ENCODE results near the gene STEEP1. TPM values are rescaled to one million over a fixed set of nuclear protein-coding genes. Genes with fewer than 3 reads are reported as not detected.
A peak's percentile ranks its signal among the peaks of the same experiment; 100 is the strongest.

The STEEP1 gene
- total and polyA plus RNA-seq, 2 of the 13 experiments (the other 11 are each of a cell fraction or from before 2014, with no cell fraction given): 7.7 to 23.1 TPM

DNA sequence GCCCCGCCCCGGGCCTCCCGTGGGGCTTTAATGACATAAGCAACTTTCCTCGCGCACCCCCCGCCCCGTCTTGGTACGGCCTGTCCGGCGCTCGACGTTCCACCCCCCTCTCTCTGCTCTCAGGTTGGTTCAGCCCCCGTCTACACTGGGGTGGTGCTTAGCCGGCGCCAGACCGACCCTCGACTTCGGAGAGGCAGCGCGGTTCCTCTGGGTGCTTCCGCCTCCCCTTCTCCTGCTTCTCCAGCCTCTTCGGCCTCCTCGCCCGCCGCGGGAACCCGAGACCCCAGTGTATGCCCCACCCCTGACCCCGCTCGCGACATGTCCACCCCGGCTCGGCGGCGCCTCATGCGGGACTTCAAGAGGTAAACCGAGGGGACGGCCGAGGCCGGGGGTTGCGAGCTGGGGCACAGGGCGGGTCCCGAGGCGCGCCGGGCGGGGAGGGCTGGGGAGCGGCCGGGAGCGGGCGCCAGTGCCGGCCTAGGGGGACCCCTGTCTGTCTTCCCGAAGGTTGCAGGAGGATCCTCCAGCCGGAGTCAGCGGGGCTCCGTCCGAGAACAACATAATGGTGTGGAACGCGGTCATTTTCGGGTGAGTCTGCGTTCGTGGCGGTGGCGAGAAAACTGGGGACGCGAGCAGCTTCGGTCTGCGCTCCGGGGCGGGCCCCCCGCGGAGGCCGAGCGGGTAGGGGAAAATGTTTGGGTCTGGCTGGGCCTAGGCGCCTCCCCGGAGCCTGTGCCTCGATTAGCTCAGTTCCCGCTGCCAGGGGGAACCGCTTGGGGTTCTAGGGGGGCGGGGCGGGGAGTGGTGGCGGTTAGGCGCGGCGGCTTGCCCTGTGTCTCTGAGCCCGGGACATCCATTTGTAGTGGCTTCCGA is 9.4 kb upstream of the STEEP1 start, which contains the start of gene UBE2A (continued):
- TF ChIP-seq MAFK (conservative IDR thresholded peaks at IDR 0.05 in 1 of 2, IDR thresholded peaks at IDR 0.05 in 1 of 2; ENCODE audit: low read length in 2 of 2) (no peak), JARID2 (CRISPR knock-in tag; IDR thresholded peaks at IDR 0.05; ENCODE audit: insufficient replicate concordance) (no peak), ZNF543 (CRISPR knock-in tag; IDR thresholded peaks at IDR 0.05) (no peak), RAD51 (IDR thresholded peaks at IDR 0.05; ENCODE audit: borderline replicate concordance) (no peak), ZNF335 (CRISPR knock-in tag; IDR thresholded peaks at IDR 0.05) (no peak), FOXJ3 (CRISPR knock-in tag; IDR thresholded peaks at IDR 0.05; ENCODE audit: borderline replicate concordance) (no peak), ATRX (CRISPR knock-in tag; IDR thresholded peaks at IDR 0.05; ENCODE audit: borderline replicate concordance) (no peak), ZNF781 (CRISPR knock-in tag; IDR thresholded peaks at IDR 0.05; ENCODE audit: borderline replicate concordance, not compliant biosample characterization) (no peak), TFAP4 (IDR thresholded peaks at IDR 0.05; ENCODE audit: borderline replicate concordance, low read depth) (no peak), KDM5A (IDR thresholded peaks at IDR 0.05; ENCODE audit: borderline replicate concordance, low read length) (no peak), TBX2 (CRISPR knock-in tag; IDR thresholded peaks at IDR 0.05; ENCODE audit: borderline replicate concordance) (no peak; the same call in 1 of the 2 replicates), NCOA2 (CRISPR knock-in tag; IDR thresholded peaks at IDR 0.05) (no peak)
- TF ChIP-seq, protein P1, sequence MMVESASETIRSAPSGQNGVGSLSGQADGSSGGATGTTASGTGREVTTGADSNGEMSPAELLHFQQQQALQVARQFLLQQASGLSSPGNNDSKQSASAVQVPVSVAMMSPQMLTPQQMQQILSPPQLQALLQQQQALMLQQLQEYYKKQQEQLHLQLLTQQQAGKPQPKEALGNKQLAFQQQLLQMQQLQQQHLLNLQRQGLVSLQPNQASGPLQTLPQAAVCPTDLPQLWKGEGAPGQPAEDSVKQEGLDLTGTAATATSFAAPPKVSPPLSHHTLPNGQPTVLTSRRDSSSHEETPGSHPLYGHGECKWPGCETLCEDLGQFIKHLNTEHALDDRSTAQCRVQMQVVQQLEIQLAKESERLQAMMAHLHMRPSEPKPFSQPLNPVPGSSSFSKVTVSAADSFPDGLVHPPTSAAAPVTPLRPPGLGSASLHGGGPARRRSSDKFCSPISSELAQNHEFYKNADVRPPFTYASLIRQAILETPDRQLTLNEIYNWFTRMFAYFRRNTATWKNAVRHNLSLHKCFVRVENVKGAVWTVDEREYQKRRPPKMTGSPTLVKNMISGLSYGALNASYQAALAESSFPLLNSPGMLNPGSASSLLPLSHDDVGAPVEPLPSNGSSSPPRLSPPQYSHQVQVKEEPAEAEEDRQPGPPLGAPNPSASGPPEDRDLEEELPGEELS (CRISPR knock-in tag; IDR thresholded peaks at IDR 0.05): 0 out of 2 replicates have a peak, but pooled peaks have one; percentile 15
- TF ChIP-seq, protein P2, sequence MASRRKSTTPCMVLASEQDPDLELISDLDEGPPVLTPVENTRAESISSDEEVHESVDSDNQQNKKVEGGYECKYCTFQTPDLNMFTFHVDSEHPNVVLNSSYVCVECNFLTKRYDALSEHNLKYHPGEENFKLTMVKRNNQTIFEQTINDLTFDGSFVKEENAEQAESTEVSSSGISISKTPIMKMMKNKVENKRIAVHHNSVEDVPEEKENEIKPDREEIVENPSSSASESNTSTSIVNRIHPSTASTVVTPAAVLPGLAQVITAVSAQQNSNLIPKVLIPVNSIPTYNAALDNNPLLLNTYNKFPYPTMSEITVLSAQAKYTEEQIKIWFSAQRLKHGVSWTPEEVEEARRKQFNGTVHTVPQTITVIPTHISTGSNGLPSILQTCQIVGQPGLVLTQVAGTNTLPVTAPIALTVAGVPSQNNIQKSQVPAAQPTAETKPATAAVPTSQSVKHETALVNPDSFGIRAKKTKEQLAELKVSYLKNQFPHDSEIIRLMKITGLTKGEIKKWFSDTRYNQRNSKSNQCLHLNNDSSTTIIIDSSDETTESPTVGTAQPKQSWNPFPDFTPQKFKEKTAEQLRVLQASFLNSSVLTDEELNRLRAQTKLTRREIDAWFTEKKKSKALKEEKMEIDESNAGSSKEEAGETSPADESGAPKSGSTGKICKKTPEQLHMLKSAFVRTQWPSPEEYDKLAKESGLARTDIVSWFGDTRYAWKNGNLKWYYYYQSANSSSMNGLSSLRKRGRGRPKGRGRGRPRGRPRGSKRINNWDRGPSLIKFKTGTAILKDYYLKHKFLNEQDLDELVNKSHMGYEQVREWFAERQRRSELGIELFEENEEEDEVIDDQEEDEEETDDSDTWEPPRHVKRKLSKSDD (CRISPR knock-in tag; IDR thresholded peaks at IDR 0.05; ENCODE audit: low read depth): no peak
- TF ChIP-seq, protein P3, sequence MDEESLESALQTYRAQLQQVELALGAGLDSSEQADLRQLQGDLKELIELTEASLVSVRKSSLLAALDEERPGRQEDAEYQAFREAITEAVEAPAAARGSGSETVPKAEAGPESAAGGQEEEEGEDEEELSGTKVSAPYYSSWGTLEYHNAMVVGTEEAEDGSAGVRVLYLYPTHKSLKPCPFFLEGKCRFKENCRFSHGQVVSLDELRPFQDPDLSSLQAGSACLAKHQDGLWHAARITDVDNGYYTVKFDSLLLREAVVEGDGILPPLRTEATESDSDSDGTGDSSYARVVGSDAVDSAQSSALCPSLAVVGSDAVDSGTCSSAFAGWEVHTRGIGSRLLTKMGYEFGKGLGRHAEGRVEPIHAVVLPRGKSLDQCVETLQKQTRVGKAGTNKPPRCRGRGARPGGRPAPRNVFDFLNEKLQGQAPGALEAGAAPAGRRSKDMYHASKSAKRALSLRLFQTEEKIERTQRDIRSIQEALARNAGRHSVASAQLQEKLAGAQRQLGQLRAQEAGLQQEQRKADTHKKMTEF (CRISPR knock-in tag; IDR thresholded peaks at IDR 0.05): peak; percentile 51; the same call in 1 of the 2 replicates
- TF ChIP-seq, protein P4, sequence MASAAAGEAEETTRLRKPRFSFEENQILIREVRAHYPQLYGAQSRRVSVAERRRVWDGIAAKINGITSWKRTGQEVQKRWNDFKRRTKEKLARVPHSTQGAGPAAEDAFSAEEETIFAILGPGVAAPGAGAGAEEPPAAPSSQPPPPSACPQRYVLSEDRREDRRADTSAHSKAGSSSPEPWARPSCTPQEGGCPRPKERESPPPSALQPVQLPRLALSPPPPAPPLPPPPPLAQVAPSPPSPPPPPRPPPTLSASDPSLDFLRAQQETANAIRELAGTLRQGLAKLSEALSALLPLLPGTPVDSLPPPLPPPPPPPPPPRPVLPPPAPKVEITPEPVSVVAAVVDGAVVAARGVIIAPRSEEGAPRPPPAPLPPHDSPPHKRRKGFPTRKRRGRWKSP (CRISPR knock-in tag; IDR thresholded peaks at IDR 0.05): no peak
- TF ChIP-seq, protein P5, sequence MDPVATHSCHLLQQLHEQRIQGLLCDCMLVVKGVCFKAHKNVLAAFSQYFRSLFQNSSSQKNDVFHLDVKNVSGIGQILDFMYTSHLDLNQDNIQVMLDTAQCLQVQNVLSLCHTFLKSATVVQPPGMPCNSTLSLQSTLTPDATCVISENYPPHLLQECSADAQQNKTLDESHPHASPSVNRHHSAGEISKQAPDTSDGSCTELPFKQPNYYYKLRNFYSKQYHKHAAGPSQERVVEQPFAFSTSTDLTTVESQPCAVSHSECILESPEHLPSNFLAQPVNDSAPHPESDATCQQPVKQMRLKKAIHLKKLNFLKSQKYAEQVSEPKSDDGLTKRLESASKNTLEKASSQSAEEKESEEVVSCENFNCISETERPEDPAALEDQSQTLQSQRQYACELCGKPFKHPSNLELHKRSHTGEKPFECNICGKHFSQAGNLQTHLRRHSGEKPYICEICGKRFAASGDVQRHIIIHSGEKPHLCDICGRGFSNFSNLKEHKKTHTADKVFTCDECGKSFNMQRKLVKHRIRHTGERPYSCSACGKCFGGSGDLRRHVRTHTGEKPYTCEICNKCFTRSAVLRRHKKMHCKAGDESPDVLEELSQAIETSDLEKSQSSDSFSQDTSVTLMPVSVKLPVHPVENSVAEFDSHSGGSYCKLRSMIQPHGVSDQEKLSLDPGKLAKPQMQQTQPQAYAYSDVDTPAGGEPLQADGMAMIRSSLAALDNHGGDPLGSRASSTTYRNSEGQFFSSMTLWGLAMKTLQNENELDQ (CRISPR knock-in tag; IDR thresholded peaks at IDR 0.05; ENCODE audit: borderline replicate concordance): no peak

Data from HepG2 (cell line).